K562 (cell line): ENCODE measurements around the gene CNOT4. TPM values are rescaled to one million over a fixed set of nuclear protein-coding genes. Genes with fewer than 3 reads are reported as not detected.

Experiments used
- ARID2 ChIP-seq: fragments of 450-650 bp; IDR thresholded peaks from 2 replicates; pipeline ENCODE4 v1.6.1; 2017; ENCODE audit warnings: antibody characterized with exemption, mild to moderate bottlenecking
- CTCF ChIP-seq, 3 experiments: IDR thresholded peaks in 2 of 3; conservative IDR thresholded peaks in 1 of 3; 2 replicates each; pipeline ENCODE4 v1.5.1; 2011 to 2012; ENCODE audit warnings: low read length in 3 of 3, mild to moderate bottlenecking in 3 of 3, control low read depth in 2 of 3, improper control_type of control experiment in 1 of 3, inconsistent platforms in 1 of 3, low read depth in 1 of 3, mixed read lengths in 1 of 3, moderate library complexity in 1 of 3; ENCODE audit not compliant: insufficient read depth in 2 of 3
- ETV5 ChIP-seq: sonication (generic); formaldehyde crosslinking; IDR thresholded peaks from 2 replicates; pipeline ENCODE4 v1.4.0; 2020; ENCODE audit warnings: low read depth, mild to moderate bottlenecking, missing genetic modification reagents
- NFXL1 ChIP-seq: fragments of 450-650 bp; formaldehyde crosslinking; IDR thresholded peaks from 2 replicates; pipeline ENCODE4 v1.4.0; 2021; ENCODE audit warnings: mild to moderate bottlenecking
- POLR3A ChIP-seq: IDR thresholded peaks from 2 replicates; pipeline ENCODE4 v1.6.1; 2011; ENCODE audit warnings: borderline replicate concordance, mild to moderate bottlenecking, moderate library complexity; ENCODE audit not compliant: insufficient read length, insufficient read depth; ENCODE audit errors: extremely low read depth
- REST ChIP-seq, 2 experiments: fragments of 450-650 bp; formaldehyde crosslinking in 1 of 2; IDR thresholded peaks; 2 replicates each; pipeline versions ENCODE4 v1.4.0 to v1.6.1; 2014 to 2020; ENCODE audit warnings: mild to moderate bottlenecking in 2 of 2, borderline replicate concordance in 1 of 2, low read depth in 1 of 2
- SP1 ChIP-seq: sonication (generic); formaldehyde crosslinking; IDR thresholded peaks from 2 replicates; pipeline ENCODE4 v1.8.1; 2022; ENCODE audit warnings: mild to moderate bottlenecking, missing genetic modification reagents
- TAF1 ChIP-seq: IDR thresholded peaks from 2 replicates; pipeline ENCODE4 v1.6.1; 2011; ENCODE audit warnings: mild to moderate bottlenecking, low read length, moderate library complexity; ENCODE audit not compliant: insufficient read depth, control insufficient read depth, severe bottlenecking; ENCODE audit errors: extremely low read depth
- TBP ChIP-seq: optimal IDR thresholded peaks from 2 replicates; pipeline ENCODE3; 2011; ENCODE audit warnings: low read depth, low read length, improper control_type of control experiment
- YBX1 ChIP-seq: fragments of 450-650 bp; IDR thresholded peaks from 2 replicates; pipeline ENCODE4 v1.7.1; 2016; ENCODE audit warnings: mild to moderate bottlenecking
- ZKSCAN1 ChIP-seq: fragments of 150-350 bp; IDR thresholded peaks from 2 replicates; pipeline ENCODE4 v1.6.1; 2016; ENCODE audit warnings: low read depth, low read length
- ZNF24 ChIP-seq: fragments of 450-650 bp; IDR thresholded peaks from 2 replicates; pipeline ENCODE4 v1.6.1; 2016
- polyA plus RNA-seq, 8 experiments: library from polyadenylated mRNA; depleted of rRNA in 4 of 8; stranded (reverse) in 5 of 8; unstranded in 3 of 8; fragments of >200 nt; fragmentation: Nextera tagmentation in 2 of 8; fragmentation: Illumina TruSeq in 1 of 8; extraction: Ambion mirVana in 2 of 8; extraction: Trizol in 1 of 8; gene quantifications; 2 replicates each; pipeline versions ENCODE4 v1.2.1 to v1.2.3, GENCODE V29; 2011 to 2014; ENCODE audit warnings: inconsistent platforms in 1 of 8, missing spikeins in 1 of 8
- total RNA-seq, 7 experiments: library from RNA; depleted of rRNA in 6 of 7; stranded (reverse); fragments of >200 nt in 6 of 7; fragmentation: Illumina TruSeq in 2 of 7; extraction: Trizol in 2 of 7; gene quantifications; 2 replicates each; pipeline versions ENCODE4 v1.2.1 to v1.2.3, GENCODE V29; 2011 to 2021; ENCODE audit warnings: low replicate concordance in 1 of 7
- TF ChIP-seq, protein P1 (sequence below), 2 experiments: IDR thresholded peaks in 1 of 2; conservative IDR thresholded peaks in 1 of 2; 2 replicates each; pipeline ENCODE4 v1.6.1; 2016; ENCODE audit warnings: low read depth in 2 of 2, mild to moderate bottlenecking in 1 of 2, missing compliant biosample characterization in 1 of 2, missing genetic modification characterization in 1 of 2, moderate library complexity in 1 of 2
- TF ChIP-seq, protein P2 (sequence below): fragments of 450-650 bp; IDR thresholded peaks from 2 replicates; pipeline ENCODE4 v1.6.1; 2016; ENCODE audit warnings: low read depth, mild to moderate bottlenecking, moderate library complexity

The CNOT4 gene
- total and polyA plus RNA-seq, 9 of the 15 experiments (the other 6 are each of a cell fraction or from before 2014, with no cell fraction given), result 8.6 to 24.1 (median 15.4) TPM

GRCh38 chr7:135558337-135558767 is 48.5 kb upstream of the CNOT4 start (continued):
- peak; percentile 87; the same call in 1 of the 2 replicates for TF ChIP-seq REST (IDR thresholded peaks at IDR 0.05; ENCODE audit: borderline replicate concordance)
- no peak for TF ChIP-seq REST (CRISPR knock-in tag; IDR thresholded peaks at IDR 0.05; ENCODE audit: low read depth)
- TF ChIP-seq, protein P1, sequence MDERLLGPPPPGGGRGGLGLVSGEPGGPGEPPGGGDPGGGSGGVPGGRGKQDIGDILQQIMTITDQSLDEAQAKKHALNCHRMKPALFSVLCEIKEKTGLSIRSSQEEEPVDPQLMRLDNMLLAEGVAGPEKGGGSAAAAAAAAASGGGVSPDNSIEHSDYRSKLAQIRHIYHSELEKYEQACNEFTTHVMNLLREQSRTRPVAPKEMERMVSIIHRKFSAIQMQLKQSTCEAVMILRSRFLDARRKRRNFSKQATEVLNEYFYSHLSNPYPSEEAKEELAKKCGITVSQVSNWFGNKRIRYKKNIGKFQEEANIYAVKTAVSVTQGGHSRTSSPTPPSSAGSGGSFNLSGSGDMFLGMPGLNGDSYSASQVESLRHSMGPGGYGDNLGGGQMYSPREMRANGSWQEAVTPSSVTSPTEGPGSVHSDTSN (CRISPR knock-in tag; IDR thresholded peaks at IDR 0.05; ENCODE audit: low read depth), result no peak
- TF ChIP-seq, protein P1 (tag; conservative IDR thresholded peaks at IDR 0.05; ENCODE audit: low read depth), result peak; percentile 71
- peak; percentile 66 for TF ChIP-seq SP1
- TF ChIP-seq ETV5 (CRISPR knock-in tag), result 0 out of 2 replicates have a peak, but pooled peaks have one; percentile 25
- no peak for TF ChIP-seq YBX1
- peak; percentile 80 for TF ChIP-seq ARID2
- TF ChIP-seq, protein P2, sequence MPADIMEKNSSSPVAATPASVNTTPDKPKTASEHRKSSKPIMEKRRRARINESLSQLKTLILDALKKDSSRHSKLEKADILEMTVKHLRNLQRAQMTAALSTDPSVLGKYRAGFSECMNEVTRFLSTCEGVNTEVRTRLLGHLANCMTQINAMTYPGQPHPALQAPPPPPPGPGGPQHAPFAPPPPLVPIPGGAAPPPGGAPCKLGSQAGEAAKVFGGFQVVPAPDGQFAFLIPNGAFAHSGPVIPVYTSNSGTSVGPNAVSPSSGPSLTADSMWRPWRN, result no peak
- no peak for TF ChIP-seq NFXL1 (CRISPR knock-in tag)
- peak; percentile 83 for TF ChIP-seq TBP
- no peak for TF ChIP-seq POLR3A
- TF ChIP-seq CTCF (IDR thresholded peaks at IDR 0.05 in 2 of 3, conservative IDR thresholded peaks at IDR 0.05 in 1 of 3; ENCODE audit: insufficient read depth in 2 of 3, low read depth in 1 of 3, low read length in 3 of 3), result peak; percentile 87 to 94 (median 89)
- peak; percentile 86 for TF ChIP-seq ZKSCAN1
- 0 out of 2 replicates have a peak, but pooled peaks have one; percentile 49 for TF ChIP-seq ZNF24
- peak; percentile 56 for TF ChIP-seq TAF1
